HEK293 (cell line): ENCODE data around the gene DOCK3.

Experiments
- CTCF ChIA-PET: fragments of 350-600 bp; formaldehyde crosslinking; extraction: SDS; loops from one replicate; lab custom pipeline; 2021; ENCODE audit warnings: antibody characterized with exemption; lab: Yijun Ruan, JAX
- POLR2A ChIA-PET: fragments of 300-600 bp; formaldehyde crosslinking; extraction: SDS; loops from one replicate; lab custom pipeline; 2020; ENCODE audit warnings: antibody characterized with exemption, inconsistent platforms; lab: Yijun Ruan, JAX
- H3K27ac ChIP-seq: fragments of 200-500 bp; sonication (Bioruptor generic); 2 replicates; pipeline ENCODE4 v1.5.1; 2014; ENCODE audit warnings: low read depth, low read length, control low read depth, inconsistent platforms; ENCODE audit errors: extremely low read depth
- H3K36me3 ChIP-seq, 2 experiments: fragments of 200-500 bp in 1 of 2; sonication (Bioruptor generic) in 1 of 2; 1 replicate in 1 of 2; 2 replicates in 1 of 2; pipeline ENCODE4 v1.5.1; 2014 to 2017; ENCODE audit warnings: inconsistent platforms in 2 of 2, low read length in 2 of 2; ENCODE audit not compliant: control insufficient read depth in 2 of 2, insufficient read depth in 1 of 2
- H3K4me1 ChIP-seq: fragments of 200-500 bp; sonication (Bioruptor generic); 2 replicates; pipeline ENCODE4 v1.5.1; 2014; ENCODE audit warnings: mild to moderate bottlenecking, low read length, inconsistent platforms; ENCODE audit not compliant: control insufficient read depth, insufficient read depth
- H3K4me3 ChIP-seq: 2 replicates; pipeline ENCODE4 v1.5.1; 2011; ENCODE audit warnings: low read depth, mild to moderate bottlenecking, control low read depth, low read length, moderate library complexity
- H3K9me3 ChIP-seq: fragments of 200-500 bp; sonication (Bioruptor generic); 2 replicates; pipeline ENCODE4 v1.5.1; 2014; ENCODE audit warnings: low read depth, low read length, inconsistent platforms; ENCODE audit not compliant: control insufficient read depth, insufficient read depth
- BCL11A ChIP-seq: fragments of 450-650 bp; formaldehyde crosslinking; IDR thresholded peaks from 2 replicates; pipeline ENCODE4 v1.5.1; 2016; ENCODE audit warnings: low read depth, missing biosample characterization, missing genetic modification characterization
- GLI2 ChIP-seq: fragments of 450-650 bp; formaldehyde crosslinking; IDR thresholded peaks from 2 replicates; pipeline ENCODE4; 2017; ENCODE audit warnings: missing biosample characterization, missing genetic modification characterization, low read depth, borderline replicate concordance
- KLF10 ChIP-seq: fragments of 450-650 bp; IDR thresholded peaks from 2 replicates; pipeline ENCODE4 v1.5.1; 2018; ENCODE audit warnings: missing biosample characterization, mild to moderate bottlenecking, missing genetic modification characterization
- KLF8 ChIP-seq: fragments of 450-650 bp; formaldehyde crosslinking; IDR thresholded peaks from 2 replicates; pipeline ENCODE4 v1.5.1; 2016; ENCODE audit warnings: missing biosample characterization, missing genetic modification characterization
- PRDM1 ChIP-seq: fragments of 450-650 bp; formaldehyde crosslinking; IDR thresholded peaks from 2 replicates; pipeline ENCODE4; 2016; ENCODE audit warnings: missing biosample characterization, missing genetic modification characterization
- SP3 ChIP-seq: fragments of 450-650 bp; formaldehyde crosslinking; IDR thresholded peaks from 2 replicates; pipeline ENCODE4 v1.5.1; 2016; ENCODE audit warnings: missing biosample characterization, missing genetic modification characterization
- YY1 ChIP-seq: fragments of 450-650 bp; formaldehyde crosslinking; IDR thresholded peaks from 2 replicates; pipeline ENCODE4 v1.5.1; 2018; ENCODE audit warnings: missing biosample characterization, missing genetic modification characterization
- YY2 ChIP-seq: fragments of 450-650 bp; formaldehyde crosslinking; IDR thresholded peaks from 2 replicates; pipeline ENCODE4 v1.5.1; 2016; ENCODE audit warnings: missing biosample characterization, missing genetic modification characterization
- ZBTB21 ChIP-seq: fragments of 450-650 bp; formaldehyde crosslinking; IDR thresholded peaks from 2 replicates; pipeline ENCODE4 v1.5.1; 2017; ENCODE audit warnings: missing biosample characterization, missing genetic modification characterization
- ZFP69B ChIP-seq: fragments of 450-650 bp; formaldehyde crosslinking; IDR thresholded peaks from 2 replicates; pipeline ENCODE4 v1.5.1; 2016; ENCODE audit warnings: missing biosample characterization, missing genetic modification characterization
- ZNF138 ChIP-seq: fragments of 450-650 bp; formaldehyde crosslinking; IDR thresholded peaks from 2 replicates; pipeline ENCODE4 v1.5.1; 2016; ENCODE audit warnings: missing biosample characterization, missing genetic modification characterization, borderline replicate concordance
- ZNF169 ChIP-seq: fragments of 450-650 bp; formaldehyde crosslinking; IDR thresholded peaks from 2 replicates; pipeline ENCODE4 v1.5.1; 2016; ENCODE audit warnings: missing biosample characterization, missing genetic modification characterization
- ZNF292 ChIP-seq: fragments of 450-650 bp; formaldehyde crosslinking; IDR thresholded peaks from 2 replicates; pipeline ENCODE4 v1.5.1; 2016; ENCODE audit warnings: low read depth, missing biosample characterization, missing genetic modification characterization, borderline replicate concordance
- ZNF37A ChIP-seq: fragments of 450-650 bp; IDR thresholded peaks from 2 replicates; pipeline ENCODE4 v1.5.1; 2018; ENCODE audit warnings: missing biosample characterization, missing genetic modification characterization
- ZNF391 ChIP-seq: fragments of 450-650 bp; formaldehyde crosslinking; IDR thresholded peaks from 2 replicates; pipeline ENCODE4 v1.5.1; 2016; ENCODE audit warnings: low read depth, missing biosample characterization, missing genetic modification characterization, borderline replicate concordance
- ZNF423 ChIP-seq: fragments of 450-650 bp; formaldehyde crosslinking; IDR thresholded peaks from 2 replicates; pipeline ENCODE4 v1.5.1; 2016; ENCODE audit warnings: missing biosample characterization, missing genetic modification characterization
- ZNF514 ChIP-seq: fragments of 450-650 bp; formaldehyde crosslinking; IDR thresholded peaks from 2 replicates; pipeline ENCODE4 v1.5.1; 2016; ENCODE audit warnings: missing biosample characterization, missing genetic modification characterization
- ZNF580 ChIP-seq: fragments of 450-650 bp; formaldehyde crosslinking; IDR thresholded peaks from 2 replicates; pipeline ENCODE4 v1.5.1; 2016; ENCODE audit warnings: missing biosample characterization, missing genetic modification characterization
- ZNF670 ChIP-seq: fragments of 450-650 bp; formaldehyde crosslinking; IDR thresholded peaks from 2 replicates; pipeline ENCODE4 v1.5.1; 2016; ENCODE audit warnings: missing biosample characterization, missing genetic modification characterization, low read depth
- ZNF843 ChIP-seq: fragments of 450-650 bp; formaldehyde crosslinking; IDR thresholded peaks from 2 replicates; pipeline ENCODE4 v1.5.1; 2016; ENCODE audit warnings: missing biosample characterization, missing genetic modification characterization
- TF ChIP-seq, protein P1 (sequence below): fragments of 450-650 bp; formaldehyde crosslinking; IDR thresholded peaks from 2 replicates; pipeline ENCODE4 v1.5.1; 2016; ENCODE audit warnings: missing biosample characterization, missing genetic modification characterization, low read depth
- TF ChIP-seq, protein P2 (sequence below): fragments of 450-650 bp; formaldehyde crosslinking; IDR thresholded peaks from 2 replicates; pipeline ENCODE4; 2016; ENCODE audit warnings: missing biosample characterization, missing genetic modification characterization
- TF ChIP-seq, protein P3 (sequence below): fragments of 450-650 bp; formaldehyde crosslinking; IDR thresholded peaks from 2 replicates; pipeline ENCODE4 v1.5.1; 2016; ENCODE audit warnings: missing biosample characterization, missing genetic modification characterization, borderline replicate concordance

The DOCK3 gene

GRCh38 chr3:51355891-51356578, 681.3 kb downstream of the DOCK3 start:
- ChIA-PET CTCF (interaction anchor here (0.6 to 0.7 kb wide), 2 partner anchors 270 to 374 kb away, joined by 3 to 4 read pairs; no protein-coding TSS in a partner anchor), POLR2A (no interaction called here)
- TF ChIP-seq, protein P1, sequence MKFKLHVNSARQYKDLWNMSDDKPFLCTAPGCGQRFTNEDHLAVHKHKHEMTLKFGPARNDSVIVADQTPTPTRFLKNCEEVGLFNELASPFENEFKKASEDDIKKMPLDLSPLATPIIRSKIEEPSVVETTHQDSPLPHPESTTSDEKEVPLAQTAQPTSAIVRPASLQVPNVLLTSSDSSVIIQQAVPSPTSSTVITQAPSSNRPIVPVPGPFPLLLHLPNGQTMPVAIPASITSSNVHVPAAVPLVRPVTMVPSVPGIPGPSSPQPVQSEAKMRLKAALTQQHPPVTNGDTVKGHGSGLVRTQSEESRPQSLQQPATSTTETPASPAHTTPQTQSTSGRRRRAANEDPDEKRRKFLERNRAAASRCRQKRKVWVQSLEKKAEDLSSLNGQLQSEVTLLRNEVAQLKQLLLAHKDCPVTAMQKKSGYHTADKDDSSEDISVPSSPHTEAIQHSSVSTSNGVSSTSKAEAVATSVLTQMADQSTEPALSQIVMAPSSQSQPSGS (tag by site-specific recombination): no peak
- TF ChIP-seq ZNF138 (tag by site-specific recombination): no peak
- no peak for TF ChIP-seq ZNF423 (tag by site-specific recombination)
- no peak for TF ChIP-seq SP3
- no peak for TF ChIP-seq PRDM1 (tag by site-specific recombination)
- no peak for TF ChIP-seq ZNF391 (tag by site-specific recombination)
- TF ChIP-seq ZNF514 (tag by site-specific recombination): no peak
- TF ChIP-seq YY1 (tag by site-specific recombination): no peak
- TF ChIP-seq, protein P2, sequence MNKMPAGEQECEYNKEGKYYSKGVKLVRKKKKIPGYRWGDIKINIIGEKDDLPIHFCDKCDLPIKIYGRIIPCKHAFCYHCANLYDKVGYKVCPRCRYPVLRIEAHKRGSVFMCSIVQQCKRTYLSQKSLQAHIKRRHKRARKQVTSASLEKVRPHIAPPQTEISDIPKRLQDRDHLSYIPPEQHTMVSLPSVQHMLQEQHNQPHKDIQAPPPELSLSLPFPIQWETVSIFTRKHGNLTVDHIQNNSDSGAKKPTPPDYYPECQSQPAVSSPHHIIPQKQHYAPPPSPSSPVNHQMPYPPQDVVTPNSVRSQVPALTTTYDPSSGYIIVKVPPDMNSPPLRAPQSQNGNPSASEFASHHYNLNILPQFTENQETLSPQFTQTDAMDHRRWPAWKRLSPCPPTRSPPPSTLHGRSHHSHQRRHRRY (tag by site-specific recombination): no peak
- no peak for TF ChIP-seq KLF10 (tag by site-specific recombination)
- TF ChIP-seq BCL11A (tag by site-specific recombination): no peak
- no peak for TF ChIP-seq GLI2 (tag by site-specific recombination)
- TF ChIP-seq, protein P3, sequence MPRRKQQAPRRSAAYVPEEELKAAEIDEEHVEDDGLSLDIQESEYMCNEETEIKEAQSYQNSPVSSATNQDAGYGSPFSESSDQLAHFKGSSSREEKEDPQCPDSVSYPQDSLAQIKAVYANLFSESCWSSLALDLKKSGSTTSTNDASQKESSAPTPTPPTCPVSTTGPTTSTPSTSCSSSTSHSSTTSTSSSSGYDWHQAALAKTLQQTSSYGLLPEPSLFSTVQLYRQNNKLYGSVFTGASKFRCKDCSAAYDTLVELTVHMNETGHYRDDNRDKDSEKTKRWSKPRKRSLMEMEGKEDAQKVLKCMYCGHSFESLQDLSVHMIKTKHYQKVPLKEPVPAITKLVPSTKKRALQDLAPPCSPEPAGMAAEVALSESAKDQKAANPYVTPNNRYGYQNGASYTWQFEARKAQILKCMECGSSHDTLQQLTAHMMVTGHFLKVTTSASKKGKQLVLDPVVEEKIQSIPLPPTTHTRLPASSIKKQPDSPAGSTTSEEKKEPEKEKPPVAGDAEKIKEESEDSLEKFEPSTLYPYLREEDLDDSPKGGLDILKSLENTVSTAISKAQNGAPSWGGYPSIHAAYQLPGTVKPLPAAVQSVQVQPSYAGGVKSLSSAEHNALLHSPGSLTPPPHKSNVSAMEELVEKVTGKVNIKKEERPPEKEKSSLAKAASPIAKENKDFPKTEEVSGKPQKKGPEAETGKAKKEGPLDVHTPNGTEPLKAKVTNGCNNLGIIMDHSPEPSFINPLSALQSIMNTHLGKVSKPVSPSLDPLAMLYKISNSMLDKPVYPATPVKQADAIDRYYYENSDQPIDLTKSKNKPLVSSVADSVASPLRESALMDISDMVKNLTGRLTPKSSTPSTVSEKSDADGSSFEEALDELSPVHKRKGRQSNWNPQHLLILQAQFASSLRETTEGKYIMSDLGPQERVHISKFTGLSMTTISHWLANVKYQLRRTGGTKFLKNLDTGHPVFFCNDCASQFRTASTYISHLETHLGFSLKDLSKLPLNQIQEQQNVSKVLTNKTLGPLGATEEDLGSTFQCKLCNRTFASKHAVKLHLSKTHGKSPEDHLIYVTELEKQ: no peak

GRCh38 chr3:51357856-51358255, 683.1 kb downstream of the DOCK3 start:
- CTCF ChIA-PET: no interaction called here
- H3K4me3 ChIP-seq: no peak overlapping the region
- no peak overlapping the region for H3K27ac ChIP-seq
- POLR2A ChIA-PET: no interaction called here
- no peaks in the 10 kb centered on the region for H3K9me3 ChIP-seq
- H3K36me3 ChIP-seq: peaks cover 0 to 75% of the 10 kb centered on the region in 2 experiments; a peak in 1 of 3 replicates
- no peak for TF ChIP-seq ZBTB21 (tag by site-specific recombination)
- no peak for TF ChIP-seq BCL11A (tag by site-specific recombination)
- TF ChIP-seq YY2 (tag by site-specific recombination): no peak
- TF ChIP-seq, all 188 proteins: peak for 0
- no peaks in the 10 kb centered on the region for H3K4me1 ChIP-seq

More at GRCh38 chr3:51355891-51356578, 681.3 kb downstream of the DOCK3 start:
- Histone ChIP-seq H3K4me3 (no peak overlapping the region), H3K27ac (no peak overlapping the region), H3K9me3 (no peaks in the 10 kb centered on the region), H3K36me3 (peaks cover 0 to 66% of the 10 kb centered on the region in 2 experiments; a peak in 1 of 3 replicates), H3K4me1 (no peaks in the 10 kb centered on the region)

GRCh38 chr3:51358981-51359380, 684.3 kb downstream of the DOCK3 start:
- Histone ChIP-seq H3K27ac (no peak overlapping the region), H3K4me1 (no peaks in the 10 kb centered on the region), H3K4me3 (no peak overlapping the region), H3K36me3 (peaks cover 0 to 78% of the 10 kb centered on the region in 2 experiments; a peak in 1 of 3 replicates), H3K9me3 (no peaks in the 10 kb centered on the region)
- ChIA-PET POLR2A (no interaction called here), CTCF (no interaction called here)
- TF ChIP-seq ZNF514 (tag by site-specific recombination) (no peak), ZNF292 (tag by site-specific recombination) (no peak), ZNF391 (tag by site-specific recombination) (no peak), ZNF138 (tag by site-specific recombination) (no peak), ZNF670 (tag by site-specific recombination) (no peak), ZNF169 (no peak), ZNF580 (tag by site-specific recombination) (no peak), ZNF843 (no peak), KLF8 (tag by site-specific recombination) (no peak), ZNF37A (tag by site-specific recombination) (no peak), ZFP69B (tag by site-specific recombination) (no peak)
